GM12878 (cell line): Measurements from ENCODE around the gene TMEM89. TPM values are rescaled to one million over a fixed set of nuclear protein-coding genes. Genes with fewer than 3 reads are reported as not detected.

Source experiments
- ATAC-seq: fragments of 200-7000 bp; cut with Tn5 transposase; 3 replicates; pipeline ENCODE4 v1.9.1; 2020; ENCODE audit warnings: mild to moderate bottlenecking, moderate library complexity
- BruUV-seq: library from RNA; stranded (reverse); fragments of 400-500 nt; replicated peaks from 2 replicates; lab custom pipeline; 2021; lab: Mats Ljungman, UMichigan
- CTCF ChIA-PET: fragments of 300-600 bp; sonication (Branson Sonifier 250); formaldehyde crosslinking; extraction: SDS; loops from one replicate; lab custom pipeline; 2021; ENCODE audit warnings: inconsistent platforms; lab: Yijun Ruan, JAX
- POLR2A ChIA-PET: fragments of 350-600 bp; formaldehyde crosslinking; extraction: SDS; loops from one replicate; lab custom pipeline; 2021; ENCODE audit warnings: inconsistent platforms; lab: Charles Lee
- RAD21 ChIA-PET: fragments of 300-600 bp; sonication (Branson Sonifier 250); formaldehyde crosslinking; loops from one replicate; lab custom pipeline; 2023; ENCODE audit warnings: antibody characterized with exemption; ENCODE audit not compliant: unreplicated experiment; lab: Charles Lee
- SMC1A ChIA-PET: fragments of 300-600 bp; sonication (Branson Sonifier 250); formaldehyde crosslinking; loops from one replicate; lab custom pipeline; 2023; ENCODE audit not compliant: unreplicated experiment, uncharacterized antibody; lab: Charles Lee
- DNase-seq: peaks from one replicate; pipeline ENCODE4 v3.0.0-alpha.2; 2011; ENCODE audit warnings: low read depth, low spot score
- FAIRE-seq: peaks from 3 replicates; lab custom pipeline; 2011; peaks lifted over from hg19 to GRCh38; lab: Jason Lieb, UNC
- H2AFZ ChIP-seq: 2 replicates; pipeline ENCODE4 v1.6.0; 2011; ENCODE audit warnings: low read depth, low read length, control low read depth; ENCODE audit not compliant: control insufficient read depth
- H3K27ac ChIP-seq: 2 replicates; pipeline ENCODE4 v1.5.1; 2011; ENCODE audit warnings: control low read depth; ENCODE audit not compliant: control insufficient read depth, insufficient read depth
- H3K27me3 ChIP-seq, 2 experiments: replicated peaks in 1 of 2; 2 replicates each; pipeline versions ENCODE4 v1.6.0 to v1.6.1; 2011; ENCODE audit warnings: low read length in 1 of 2; ENCODE audit not compliant: control insufficient read depth in 2 of 2, insufficient read depth in 2 of 2
- H3K36me3 ChIP-seq, 2 experiments: 2 replicates each; pipeline ENCODE4 v1.5.1; 2011; ENCODE audit warnings: low read length in 1 of 2; ENCODE audit not compliant: control insufficient read depth in 2 of 2, insufficient read depth in 2 of 2
- H3K4me1 ChIP-seq: 2 replicates; pipeline ENCODE4 v1.6.1; 2011; ENCODE audit warnings: mild to moderate bottlenecking, low read length, moderate library complexity, mixed read lengths; ENCODE audit not compliant: control insufficient read depth, insufficient read depth
- H3K4me2 ChIP-seq: 2 replicates; pipeline ENCODE4 v1.6.0; 2011; ENCODE audit warnings: control low read depth; ENCODE audit not compliant: control insufficient read depth, insufficient read depth
- H3K4me3 ChIP-seq: fragments of 200-600 bp; sonication (generic); 2 replicates; pipeline ENCODE4 v1.5.1; 2016
- H3K79me2 ChIP-seq: 2 replicates; pipeline ENCODE4 v1.6.0; 2011; ENCODE audit warnings: low read length; ENCODE audit not compliant: control insufficient read depth, insufficient read depth
- H3K9ac ChIP-seq: 2 replicates; pipeline ENCODE4 v1.8.0; 2011; ENCODE audit warnings: low read length, control low read depth, mixed read lengths; ENCODE audit not compliant: control insufficient read depth, insufficient read depth
- H3K9me3 ChIP-seq: replicated peaks from 3 replicates; pipeline ENCODE4 v1.5.1; 2011; ENCODE audit warnings: mild to moderate bottlenecking, low read length; ENCODE audit not compliant: control insufficient read depth, insufficient read depth
- H4K20me1 ChIP-seq: 2 replicates; pipeline ENCODE4 v1.6.0; 2011; ENCODE audit not compliant: control insufficient read depth, insufficient read depth
- CHD2 ChIP-seq: IDR thresholded peaks from 2 replicates; pipeline ENCODE4 v1.6.1; 2011; ENCODE audit warnings: low read depth, low read length, improper control_type of control experiment, borderline replicate concordance
- HDGF ChIP-seq: fragments of 450-650 bp; IDR thresholded peaks from 2 replicates; pipeline ENCODE4 v1.6.1; 2016; ENCODE audit warnings: antibody characterized with exemption
- MEF2B ChIP-seq: fragments of 450-650 bp; IDR thresholded peaks from 2 replicates; pipeline ENCODE4 v1.6.1; 2018; ENCODE audit warnings: mild to moderate bottlenecking, moderate library complexity; ENCODE audit not compliant: partially characterized antibody, poor library complexity, severe bottlenecking
- MYC ChIP-seq: IDR thresholded peaks from 2 replicates; pipeline ENCODE4 v1.6.1; 2011; ENCODE audit warnings: mild to moderate bottlenecking, low read length, moderate library complexity, inconsistent platforms; ENCODE audit not compliant: insufficient read depth, insufficient replicate concordance, insufficient read length, severe bottlenecking
- RB1 ChIP-seq: fragments of 450-650 bp; formaldehyde crosslinking; IDR thresholded peaks from 2 replicates; pipeline ENCODE4 v1.6.1; 2017; ENCODE audit warnings: mild to moderate bottlenecking, borderline replicate concordance
- SMAD5 ChIP-seq: IDR thresholded peaks from 2 replicates; pipeline ENCODE4 v1.6.1; 2016; ENCODE audit warnings: antibody characterized with exemption, low read depth
- TARDBP ChIP-seq: IDR thresholded peaks from 2 replicates; pipeline ENCODE4 v1.6.1; 2016; ENCODE audit warnings: borderline replicate concordance
- WGBS: methylation state at CpG from one replicate; pipeline ENCODE4 v1.1.6; 2016; ENCODE audit warnings: low lambda C conversion rate; ENCODE audit not compliant: insufficient replicate concordance, insufficient coverage; ENCODE audit errors: missing lambda C conversion rate; 5-methylcytosine and 5-hydroxymethylcytosine counted together
- in situ Hi-C: fragments of 300-500 bp; cut with MboI; formaldehyde crosslinking; loops from 9 replicates; pipeline ENCODE4 v1.14.3; 2018; ENCODE audit warnings: mixed read lengths
- intact Hi-C: fragments of 100-400 bp; cut with micrococcal nuclease; formaldehyde crosslinking; loops from one replicate; pipeline ENCODE4 v1.14.2; 2022; ENCODE audit not compliant: unreplicated experiment
- polyA plus RNA-seq, 11 experiments: library from polyadenylated mRNA; depleted of rRNA in 4 of 11; unstranded in 6 of 11; stranded (reverse) in 5 of 11; fragments of >200 nt; fragmentation: Nextera tagmentation in 4 of 11; fragmentation: Illumina TruSeq in 1 of 11; extraction: Ambion mirVana in 4 of 11; extraction: Trizol in 1 of 11; gene quantifications; 1 replicate in 1 of 11; 2 replicates in 10 of 11; pipeline versions ENCODE4 v1.2.1 to v1.2.3, GENCODE V29; 2011 to 2016; ENCODE audit warnings: inconsistent platforms in 2 of 11, missing spikeins in 2 of 11, low read depth in 1 of 11
- total RNA-seq, 4 experiments: library from RNA; depleted of rRNA in 3 of 4; stranded (reverse); fragments of >200 nt in 3 of 4; fragmentation: Illumina TruSeq in 1 of 4; extraction: Trizol in 1 of 4; gene quantifications; 2 replicates each; pipeline versions ENCODE4 v1.2.1 to v1.2.3, GENCODE V29; 2013 to 2021
- TF ChIP-seq, protein P1 (sequence below): IDR thresholded peaks from 2 replicates; pipeline ENCODE4 v1.6.1; 2011; ENCODE audit warnings: borderline replicate concordance, low read depth, mild to moderate bottlenecking, moderate library complexity, mixed read lengths, low read length; ENCODE audit not compliant: insufficient read depth; ENCODE audit errors: extremely low read length
- TF ChIP-seq, protein P2 (sequence below): IDR thresholded peaks from 2 replicates; pipeline ENCODE4 v1.6.1; 2011; ENCODE audit warnings: low read depth, low read length, improper control_type of control experiment, borderline replicate concordance

TMEM89 gene
- total and polyA plus RNA-seq, 10 of the 15 experiments (the other 5 are each of a cell fraction or from before 2014, with no cell fraction given): not detected

DNA sequence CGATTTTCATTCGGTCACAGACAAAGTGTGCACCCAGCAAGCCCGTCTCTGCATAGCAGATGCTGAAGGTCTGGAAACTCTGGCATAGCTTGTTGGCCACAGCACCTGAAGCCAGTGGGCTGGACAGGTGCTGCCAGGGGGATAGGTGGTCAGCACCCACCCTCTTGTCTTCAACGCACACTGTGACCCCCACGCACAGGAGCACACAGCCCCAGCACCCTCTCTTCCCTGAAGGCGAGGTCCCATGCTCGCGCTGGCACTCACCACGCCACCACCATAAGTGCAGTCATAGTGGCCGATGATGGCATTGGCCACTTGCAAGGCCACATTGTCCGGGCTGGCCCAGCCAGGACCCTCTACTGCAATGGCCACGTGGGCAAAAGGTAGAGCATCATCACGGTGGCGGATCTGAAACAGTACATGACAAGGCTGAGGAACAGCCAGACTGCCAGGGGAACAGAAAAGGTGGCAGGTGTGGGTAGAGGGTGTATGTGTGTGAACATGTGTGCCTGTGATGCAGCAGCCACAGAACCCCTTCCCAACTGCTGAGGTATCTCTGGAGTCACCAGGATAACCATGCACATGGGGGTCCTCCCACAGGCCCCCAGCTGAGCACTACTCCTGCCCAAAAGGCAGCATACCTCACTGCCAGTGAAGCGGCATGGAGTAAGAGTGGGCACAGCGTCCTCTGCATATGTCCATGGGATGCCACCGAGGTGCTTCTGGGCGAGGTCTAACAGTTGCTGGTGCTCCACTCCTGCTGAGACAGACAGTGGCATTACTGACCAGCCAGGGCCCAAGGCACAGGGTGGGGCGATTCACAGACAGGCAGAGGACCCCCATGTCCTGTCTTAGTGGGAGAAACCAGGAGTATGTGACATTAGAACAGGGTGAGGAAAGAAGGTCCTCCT is 20.6 kb downstream of the TMEM89 start:
- intact Hi-C loops (no loop called here), in situ Hi-C loops (no loop called here)
- POLR2A ChIA-PET: no interaction called here
- FAIRE-seq: no peak
- H4K20me1 ChIP-seq: peaks cover 4% of the 10 kb centered on the region; the same call in 1 of the 2 replicates
- BruUV-seq: no TSS peak
- SMC1A ChIA-PET: no interaction called here
- H3K4me1 ChIP-seq: no peaks in the 10 kb centered on the region; the same call in 1 of the 2 replicates
- H3K27me3 ChIP-seq: no peaks in the 10 kb centered on the region
- H3K9ac ChIP-seq: no peak overlapping the region
- 94% methylated on average over 19 of the region's 19 CpGs for WGBS
- no peak overlapping the region for H2AFZ ChIP-seq
- TF ChIP-seq TARDBP: no peak
- TF ChIP-seq CHD2: no peak
- TF ChIP-seq HDGF: no peak
- no peak for TF ChIP-seq SMAD5
- TF ChIP-seq, protein P1, sequence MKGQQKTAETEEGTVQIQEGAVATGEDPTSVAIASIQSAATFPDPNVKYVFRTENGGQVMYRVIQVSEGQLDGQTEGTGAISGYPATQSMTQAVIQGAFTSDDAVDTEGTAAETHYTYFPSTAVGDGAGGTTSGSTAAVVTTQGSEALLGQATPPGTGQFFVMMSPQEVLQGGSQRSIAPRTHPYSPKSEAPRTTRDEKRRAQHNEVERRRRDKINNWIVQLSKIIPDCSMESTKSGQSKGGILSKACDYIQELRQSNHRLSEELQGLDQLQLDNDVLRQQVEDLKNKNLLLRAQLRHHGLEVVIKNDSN: no peak
- TF ChIP-seq MYC: no peak
- no peak for TF ChIP-seq RB1
- no peak for TF ChIP-seq MEF2B
- TF ChIP-seq, protein P2, sequence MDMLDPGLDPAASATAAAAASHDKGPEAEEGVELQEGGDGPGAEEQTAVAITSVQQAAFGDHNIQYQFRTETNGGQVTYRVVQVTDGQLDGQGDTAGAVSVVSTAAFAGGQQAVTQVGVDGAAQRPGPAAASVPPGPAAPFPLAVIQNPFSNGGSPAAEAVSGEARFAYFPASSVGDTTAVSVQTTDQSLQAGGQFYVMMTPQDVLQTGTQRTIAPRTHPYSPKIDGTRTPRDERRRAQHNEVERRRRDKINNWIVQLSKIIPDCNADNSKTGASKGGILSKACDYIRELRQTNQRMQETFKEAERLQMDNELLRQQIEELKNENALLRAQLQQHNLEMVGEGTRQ: no peak
- TF ChIP-seq, all 136 proteins: peak for 0
- Histone ChIP-seq H3K79me2 (no peaks in the 10 kb centered on the region), H3K9me3 (no peaks in the 10 kb centered on the region), H3K4me2 (no peak overlapping the region), H3K36me3 (peaks cover 40 to 50% of the 10 kb centered on the region in 2 experiments), H3K4me3 (no peak overlapping the region), H3K27ac (no peak overlapping the region)
- RAD21 ChIA-PET: no interaction called here
- ATAC-seq: no peak
- CTCF ChIA-PET: no interaction called here
- no peak for DNase-seq
